Stomach (tissue), 9 donors: ENCODE data around the gene SH3RF3. TPM values are rescaled to one million over a fixed set of nuclear protein-coding genes. Genes with fewer than 3 reads are reported as not detected.

Source experiments
- DNase-seq, 2 donors: peaks; one replicate each; pipeline versions ENCODE4 v3.0.0 to v3.0.0-alpha.2; 2013 to 2019
- H3K27ac ChIP-seq, 5 donors: fragments of 200-600 bp in 4 of 5; sonication (generic) in 4 of 5; one replicate each; pipeline ENCODE4 v1.5.1; 2013 to 2019; ENCODE audit warnings: mild to moderate bottlenecking in 1 of 5, moderate library complexity in 1 of 5
- H3K27me3 ChIP-seq, 3 donors: fragments of 200-600 bp; sonication (generic); one replicate each; pipeline ENCODE4 v1.5.1; 2017 to 2019; ENCODE audit warnings: mixed run types in 1 of 3
- H3K36me3 ChIP-seq, 4 donors: fragments of 200-600 bp; sonication (generic); 1 replicate in 3 of 4; 2 replicates in 1 of 4; pipeline ENCODE4 v1.5.1; 2016 to 2019
- H3K4me1 ChIP-seq, 4 donors: fragments of 200-600 bp; sonication (generic); one replicate each; pipeline ENCODE4 v1.5.1; 2016 to 2019
- H3K4me3 ChIP-seq, 4 donors: fragments of 200-600 bp; sonication (generic) in 3 of 4; one replicate each; pipeline ENCODE4 v1.5.1; 2016 to 2019; ENCODE audit warnings: mild to moderate bottlenecking in 1 of 4
- H3K9me3 ChIP-seq, 4 donors: fragments of 200-600 bp; sonication (generic); one replicate each; pipeline ENCODE4 v1.5.1; 2016 to 2019
- EP300 ChIP-seq: sonication (generic); formaldehyde crosslinking; IDR thresholded peaks from one replicate; pipeline ENCODE4 v1.6.1; 2017; ENCODE audit warnings: antibody characterized with exemption
- POLR2A ChIP-seq, 4 donors: fragments of 450-650 bp; IDR thresholded peaks; one replicate each; pipeline ENCODE4 v1.6.1; 2016; ENCODE audit warnings: antibody characterized with exemption in 4 of 4, control low read depth in 2 of 4, mild to moderate bottlenecking in 1 of 4, moderate library complexity in 1 of 4
- POLR2AphosphoS5 ChIP-seq, 3 donors: sonication (generic); formaldehyde crosslinking; IDR thresholded peaks; one replicate each; pipeline ENCODE4 v1.6.1; 2016; ENCODE audit warnings: antibody characterized with exemption in 3 of 3
- WGBS, 5 donors: extraction: QIAGEN DNeasy Blood & Tissue Kit in 3 of 5; methylation state at CpG; one replicate each; pipeline versions ENCODE4 v1.1.5 to v1.1.7; 2013 to 2018; 5-methylcytosine and 5-hydroxymethylcytosine counted together
- intact Hi-C: fragments of 100-400 bp; cut with DNase I; formaldehyde crosslinking; loops from one replicate; pipeline ENCODE4 v1.15.1; 2023; ENCODE audit warnings: low total_unique reads
- polyA plus RNA-seq, 3 donors: library from polyadenylated mRNA; stranded (reverse); fragments of 200-250 nt; gene quantifications; one replicate each; pipeline ENCODE4 v1.2.3, GENCODE V29; 2013
- total RNA-seq, 5 donors: library from RNA; depleted of rRNA; stranded (reverse); fragments of >200 nt; gene quantifications; one replicate each; pipeline versions ENCODE4 v1.1.0 to v1.2.3, GENCODE V29; 2014 to 2016
- TF ChIP-seq, protein P1 (sequence below), 7 experiments: fragments of 450-650 bp in 4 of 7; fragments of 200-600 bp in 3 of 7; sonication (generic) in 3 of 7; IDR thresholded peaks; one replicate each; pipeline ENCODE4 v1.5.1; 2016 to 2019; ENCODE audit warnings: antibody characterized with exemption in 7 of 7, control low read depth in 2 of 7, mild to moderate bottlenecking in 1 of 7
- donor health status: healthy with polysubstance abuse.
- donor health status: Bipolar disorder and iron deficiency.
- donor health status: healthy.

Gene SH3RF3
- total and polyA plus RNA-seq, 8 donors, result 0.87 to 11.1 (median 4.4) TPM

GRCh38 chr2:109527846-109528705 lies 399.1 kb downstream of the SH3RF3 start:
- no peak for DNase-seq
- no peak overlapping the region for H3K27ac ChIP-seq
- TF ChIP-seq POLR2AphosphoS5 (IDR thresholded peaks at IDR 0.05) (no peak), POLR2A (IDR thresholded peaks at IDR 0.05) (no peak), EP300 (no peak)
- TF ChIP-seq, protein P1, sequence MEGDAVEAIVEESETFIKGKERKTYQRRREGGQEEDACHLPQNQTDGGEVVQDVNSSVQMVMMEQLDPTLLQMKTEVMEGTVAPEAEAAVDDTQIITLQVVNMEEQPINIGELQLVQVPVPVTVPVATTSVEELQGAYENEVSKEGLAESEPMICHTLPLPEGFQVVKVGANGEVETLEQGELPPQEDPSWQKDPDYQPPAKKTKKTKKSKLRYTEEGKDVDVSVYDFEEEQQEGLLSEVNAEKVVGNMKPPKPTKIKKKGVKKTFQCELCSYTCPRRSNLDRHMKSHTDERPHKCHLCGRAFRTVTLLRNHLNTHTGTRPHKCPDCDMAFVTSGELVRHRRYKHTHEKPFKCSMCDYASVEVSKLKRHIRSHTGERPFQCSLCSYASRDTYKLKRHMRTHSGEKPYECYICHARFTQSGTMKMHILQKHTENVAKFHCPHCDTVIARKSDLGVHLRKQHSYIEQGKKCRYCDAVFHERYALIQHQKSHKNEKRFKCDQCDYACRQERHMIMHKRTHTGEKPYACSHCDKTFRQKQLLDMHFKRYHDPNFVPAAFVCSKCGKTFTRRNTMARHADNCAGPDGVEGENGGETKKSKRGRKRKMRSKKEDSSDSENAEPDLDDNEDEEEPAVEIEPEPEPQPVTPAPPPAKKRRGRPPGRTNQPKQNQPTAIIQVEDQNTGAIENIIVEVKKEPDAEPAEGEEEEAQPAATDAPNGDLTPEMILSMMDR (IDR thresholded peaks at IDR 0.05), result no peak
- no peaks in the 10 kb centered on the region for H3K9me3 ChIP-seq
- no peaks in the 10 kb centered on the region for H3K36me3 ChIP-seq
- peaks cover 0 to 10% (median 5%) of the 10 kb centered on the region in 4 donors for H3K4me1 ChIP-seq
- H3K27me3 ChIP-seq, result peaks cover 0 to 4% (median 0%) of the 10 kb centered on the region in 3 donors
- intact Hi-C loops, result no loop called here
- no peak overlapping the region for H3K4me3 ChIP-seq
- WGBS, 5 donors, result 85 to 93% (median 90%) methylated on average over 14 to 16 of the region's 16 CpGs

GRCh38 chr2:109528811-109529501 lies 400.0 kb downstream of the SH3RF3 start:
- TF ChIP-seq POLR2AphosphoS5 (IDR thresholded peaks at IDR 0.05), result no peak
- TF ChIP-seq, protein P1 (IDR thresholded peaks at IDR 0.05), result no peak
- no peak for TF ChIP-seq POLR2A (IDR thresholded peaks at IDR 0.05)
- no peak for TF ChIP-seq EP300
- peaks cover 0 to 10% (median 5%) of the 10 kb centered on the region in 4 donors for H3K4me1 ChIP-seq
- H3K27me3 ChIP-seq, result peaks cover 0 to 4% (median 0%) of the 10 kb centered on the region in 3 donors
- no peaks in the 10 kb centered on the region for H3K9me3 ChIP-seq
- H3K36me3 ChIP-seq, result no peaks in the 10 kb centered on the region
- WGBS, 5 donors, result 85 to 94% (median 89%) methylated on average over 19 to 21 of the region's 21 CpGs
- intact Hi-C loops, result no loop called here
- no peak overlapping the region for H3K4me3 ChIP-seq
- H3K27ac ChIP-seq, result no peak overlapping the region
- no peak for DNase-seq

DNA sequence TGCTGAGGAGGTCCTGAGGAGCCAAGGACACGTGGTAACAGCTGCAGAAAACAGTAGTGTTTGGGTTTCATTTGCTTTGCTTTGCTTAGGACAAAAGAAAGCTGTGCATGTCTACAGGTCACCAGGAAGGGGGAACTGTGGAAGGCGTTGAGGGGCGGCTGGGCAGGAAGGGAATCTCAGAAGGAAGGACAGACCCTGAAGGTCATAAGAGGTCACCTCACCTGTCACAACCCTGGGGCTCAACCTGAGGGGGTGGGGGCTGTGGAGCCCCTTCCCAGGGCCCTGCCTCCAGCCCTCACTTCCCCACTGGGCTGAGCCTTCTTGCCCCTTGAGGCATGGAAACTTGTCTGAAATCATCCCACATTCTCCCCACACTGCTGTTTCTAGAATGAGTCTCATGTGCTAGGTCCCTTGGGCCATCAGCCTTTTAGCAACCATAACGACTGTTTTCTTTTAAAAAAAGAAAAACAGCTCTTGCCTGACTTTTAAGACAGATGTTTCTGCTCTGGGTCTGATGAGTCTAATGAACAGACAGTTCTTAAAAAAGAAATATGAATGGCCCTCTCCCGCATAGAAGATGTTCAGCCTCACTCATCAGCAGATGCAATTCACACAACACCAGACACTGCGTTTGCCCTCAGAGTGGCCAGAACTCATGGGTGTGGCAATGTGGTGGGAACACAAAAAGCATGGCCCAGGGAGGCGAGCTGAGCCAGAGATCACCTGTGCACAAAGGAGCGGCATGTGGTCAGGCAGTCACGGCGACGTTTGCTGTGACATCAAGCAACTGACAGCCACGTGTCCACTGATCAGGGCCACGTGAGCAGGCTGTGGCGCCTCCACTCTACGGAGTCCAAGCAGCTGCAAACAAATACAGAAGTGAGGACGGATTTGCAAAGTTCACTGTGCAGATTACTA lies 400.8 kb downstream of the SH3RF3 start:
- WGBS, 5 donors, result 61 to 69% (median 68%) methylated on average over 16 of the region's 16 CpGs
- TF ChIP-seq, protein P1 (IDR thresholded peaks at IDR 0.05), result no peak
- TF ChIP-seq POLR2A (IDR thresholded peaks at IDR 0.05) (no peak), EP300 (no peak), POLR2AphosphoS5 (IDR thresholded peaks at IDR 0.05) (no peak)
- no peaks in the 10 kb centered on the region for H3K36me3 ChIP-seq
- H3K27ac ChIP-seq, result no peak overlapping the region
- H3K4me3 ChIP-seq, result no peak overlapping the region
- peaks cover 0 to 10% (median 5%) of the 10 kb centered on the region in 4 donors for H3K4me1 ChIP-seq
- peaks cover 0 to 4% (median 0%) of the 10 kb centered on the region in 3 donors for H3K27me3 ChIP-seq
- intact Hi-C loops, result no loop called here
- DNase-seq, result peak; percentile 23 to 39
- no peaks in the 10 kb centered on the region for H3K9me3 ChIP-seq

GRCh38 chr2:109530712-109531111 lies 401.7 kb downstream of the SH3RF3 start:
- intact Hi-C loops, result no loop called here
- TF ChIP-seq POLR2A (IDR thresholded peaks at IDR 0.05), result no peak
- TF ChIP-seq EP300, result no peak
- TF ChIP-seq POLR2AphosphoS5 (IDR thresholded peaks at IDR 0.05), result no peak
- TF ChIP-seq, protein P1 (IDR thresholded peaks at IDR 0.05), result no peak
- Histone ChIP-seq H3K4me3 (no peak overlapping the region), H3K4me1 (peaks cover 6 to 10% (median 8%) of the 10 kb centered on the region in 4 donors), H3K27me3 (peaks cover 0 to 4% (median 0%) of the 10 kb centered on the region in 3 donors), H3K9me3 (no peaks in the 10 kb centered on the region), H3K27ac (no peak overlapping the region), H3K36me3 (no peaks in the 10 kb centered on the region)
- DNase-seq, result no peak
- WGBS, 5 donors, result 31 to 61% (median 44%) methylated on average over 6 of the region's 6 CpGs
